ENCODE results near the gene PHYHIPL. TPM values are rescaled to one million over a fixed set of nuclear protein-coding genes. Genes with fewer than 3 reads are reported as not detected.
"Not testable (repeated sequence)": the region's sequence is repeated elsewhere in the genome, so short reads cannot be mapped to it uniquely, and the experiment has no call there.

PHYHIPL gene
- total RNA-seq, 3 donors from 2014 or later (not counting 1 experiment from before 2014, with no cell fraction given): not detected

GRCh38 chr10:59212301-59212798, 35.9 kb downstream of the PHYHIPL start:
- intact Hi-C loops (cut with micrococcal nuclease): no loop called here
- Mint-ChIP-seq H3K27me3 (ENCODE audit: low read depth in 2 of 2) (no peaks in the 10 kb centered on the region), H3K4me1 (no peaks in the 10 kb centered on the region), H3K4me3 (no peak overlapping the region), H3K36me3 (no peaks in the 10 kb centered on the region), H3K9me3 (peaks cover 2 to 7% of the 10 kb centered on the region in 2 donors), H3K27ac (no peak overlapping the region)
- TF ChIP-seq, protein P1, sequence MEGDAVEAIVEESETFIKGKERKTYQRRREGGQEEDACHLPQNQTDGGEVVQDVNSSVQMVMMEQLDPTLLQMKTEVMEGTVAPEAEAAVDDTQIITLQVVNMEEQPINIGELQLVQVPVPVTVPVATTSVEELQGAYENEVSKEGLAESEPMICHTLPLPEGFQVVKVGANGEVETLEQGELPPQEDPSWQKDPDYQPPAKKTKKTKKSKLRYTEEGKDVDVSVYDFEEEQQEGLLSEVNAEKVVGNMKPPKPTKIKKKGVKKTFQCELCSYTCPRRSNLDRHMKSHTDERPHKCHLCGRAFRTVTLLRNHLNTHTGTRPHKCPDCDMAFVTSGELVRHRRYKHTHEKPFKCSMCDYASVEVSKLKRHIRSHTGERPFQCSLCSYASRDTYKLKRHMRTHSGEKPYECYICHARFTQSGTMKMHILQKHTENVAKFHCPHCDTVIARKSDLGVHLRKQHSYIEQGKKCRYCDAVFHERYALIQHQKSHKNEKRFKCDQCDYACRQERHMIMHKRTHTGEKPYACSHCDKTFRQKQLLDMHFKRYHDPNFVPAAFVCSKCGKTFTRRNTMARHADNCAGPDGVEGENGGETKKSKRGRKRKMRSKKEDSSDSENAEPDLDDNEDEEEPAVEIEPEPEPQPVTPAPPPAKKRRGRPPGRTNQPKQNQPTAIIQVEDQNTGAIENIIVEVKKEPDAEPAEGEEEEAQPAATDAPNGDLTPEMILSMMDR (IDR thresholded peaks at IDR 0.05): no peak
- Histone ChIP-seq H3K27ac (ENCODE audit: low read length) (no peak overlapping the region), H3K27me3 (ENCODE audit: control insufficient read depth, insufficient read depth, low read length) (no peaks in the 10 kb centered on the region), H3K4me1 (ENCODE audit: control insufficient read depth, insufficient read depth, low read length) (no peaks in the 10 kb centered on the region), H3K4me3 (ENCODE audit: low read length) (no peak overlapping the region), H3K36me3 (ENCODE audit: control insufficient read depth, insufficient read depth, low read length) (no peaks in the 10 kb centered on the region), H3K9me3 (ENCODE audit: control insufficient read depth, insufficient read depth, low read length) (no peaks in the 10 kb centered on the region)
- WGBS (ENCODE audit: insufficient coverage): 79% methylated on average over 1 of the region's 2 CpGs
- ATAC-seq (no peak), DNase-seq (no peak)

GRCh38 chr10:59214160-59214559, 37.7 kb downstream of the PHYHIPL start:
- Mint-ChIP-seq H3K4me1 (no peaks in the 10 kb centered on the region), H3K4me3 (no peak overlapping the region), H3K27ac (no peak overlapping the region), H3K36me3 (no peaks in the 10 kb centered on the region), H3K9me3 (peaks cover 0 to 4% of the 10 kb centered on the region in 2 donors), H3K27me3 (ENCODE audit: low read depth in 2 of 2) (no peaks in the 10 kb centered on the region)
- no peak for DNase-seq
- ATAC-seq: no peak
- no peak overlapping the region for H3K4me3 ChIP-seq (ENCODE audit: low read length)
- 100% methylated on average over 1 of the region's 1 CpG for WGBS (ENCODE audit: insufficient coverage)
- H3K9me3 ChIP-seq (ENCODE audit: control insufficient read depth, insufficient read depth, low read length): no peaks in the 10 kb centered on the region
- H3K4me1 ChIP-seq (ENCODE audit: control insufficient read depth, insufficient read depth, low read length): no peaks in the 10 kb centered on the region
- no peaks in the 10 kb centered on the region for H3K36me3 ChIP-seq (ENCODE audit: control insufficient read depth, insufficient read depth, low read length)
- no peak overlapping the region for H3K27ac ChIP-seq (ENCODE audit: low read length)
- TF ChIP-seq, protein P1 (IDR thresholded peaks at IDR 0.05): no peak
- H3K27me3 ChIP-seq (ENCODE audit: control insufficient read depth, insufficient read depth, low read length): no peaks in the 10 kb centered on the region
- intact Hi-C loops (cut with micrococcal nuclease): no loop called here

GRCh38 chr10:59216178-59216869, 39.9 kb downstream of the PHYHIPL start:
- H3K36me3 ChIP-seq (ENCODE audit: control insufficient read depth, insufficient read depth, low read length): no peaks in the 10 kb centered on the region
- H3K4me1 Mint-ChIP-seq: no peaks in the 10 kb centered on the region
- ATAC-seq (no peak), DNase-seq (no peak)
- no peak overlapping the region for H3K27ac Mint-ChIP-seq
- H3K27me3 Mint-ChIP-seq (ENCODE audit: low read depth in 2 of 2): no peaks in the 10 kb centered on the region
- H3K9me3 ChIP-seq (ENCODE audit: control insufficient read depth, insufficient read depth, low read length): no peaks in the 10 kb centered on the region
- H3K4me1 ChIP-seq (ENCODE audit: control insufficient read depth, insufficient read depth, low read length): no peaks in the 10 kb centered on the region
- no peak overlapping the region for H3K4me3 ChIP-seq (ENCODE audit: low read length)
- no peaks in the 10 kb centered on the region for H3K36me3 Mint-ChIP-seq
- H3K27ac ChIP-seq (ENCODE audit: low read length): no peak overlapping the region
- no peaks in the 10 kb centered on the region for H3K27me3 ChIP-seq (ENCODE audit: control insufficient read depth, insufficient read depth, low read length)
- intact Hi-C loops (cut with micrococcal nuclease): no loop called here
- peaks cover 0 to 4% of the 10 kb centered on the region in 2 donors for H3K9me3 Mint-ChIP-seq
- TF ChIP-seq, protein P1 (IDR thresholded peaks at IDR 0.05): no peak
- 94% methylated on average over 3 of the region's 4 CpGs for WGBS (ENCODE audit: insufficient coverage)
- no peak overlapping the region for H3K4me3 Mint-ChIP-seq

DNA sequence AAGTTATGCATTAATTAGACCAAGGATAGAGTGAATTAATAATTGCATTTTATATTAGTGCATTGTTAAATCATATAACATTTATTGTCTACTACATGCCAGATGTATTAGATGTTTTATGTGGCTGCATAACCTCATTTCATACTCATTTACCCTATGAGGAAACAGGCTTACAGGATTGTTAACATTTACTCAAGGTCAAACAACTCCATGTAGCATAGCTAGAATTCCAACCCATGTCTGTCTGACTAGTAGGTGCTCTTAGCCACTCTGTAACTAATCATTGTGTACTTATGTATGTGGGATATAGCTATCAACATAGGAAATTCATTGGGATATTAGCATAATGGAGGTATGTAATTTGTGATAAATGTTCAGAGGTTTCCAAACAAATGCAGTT, 46.3 kb downstream of the PHYHIPL start:
- Mint-ChIP-seq H3K27me3 (ENCODE audit: low read depth in 2 of 2) (no peaks in the 10 kb centered on the region), H3K27ac (no peak overlapping the region), H3K4me1 (no peaks in the 10 kb centered on the region), H3K4me3 (no peak overlapping the region), H3K9me3 (peaks cover 0 to 7% of the 10 kb centered on the region in 2 donors), H3K36me3 (no peaks in the 10 kb centered on the region)
- no peaks in the 10 kb centered on the region for H3K9me3 ChIP-seq (ENCODE audit: control insufficient read depth, insufficient read depth, low read length)
- no peaks in the 10 kb centered on the region for H3K4me1 ChIP-seq (ENCODE audit: control insufficient read depth, insufficient read depth, low read length)
- H3K27ac ChIP-seq (ENCODE audit: low read length): no peak overlapping the region
- no peak overlapping the region for H3K4me3 ChIP-seq (ENCODE audit: low read length)
- no peak for DNase-seq
- TF ChIP-seq, protein P1 (IDR thresholded peaks at IDR 0.05): no peak
- ATAC-seq: no peak
- no peaks in the 10 kb centered on the region for H3K27me3 ChIP-seq (ENCODE audit: control insufficient read depth, insufficient read depth, low read length)
- no peaks in the 10 kb centered on the region for H3K36me3 ChIP-seq (ENCODE audit: control insufficient read depth, insufficient read depth, low read length)
- intact Hi-C loops (cut with micrococcal nuclease): no loop called here

DNA sequence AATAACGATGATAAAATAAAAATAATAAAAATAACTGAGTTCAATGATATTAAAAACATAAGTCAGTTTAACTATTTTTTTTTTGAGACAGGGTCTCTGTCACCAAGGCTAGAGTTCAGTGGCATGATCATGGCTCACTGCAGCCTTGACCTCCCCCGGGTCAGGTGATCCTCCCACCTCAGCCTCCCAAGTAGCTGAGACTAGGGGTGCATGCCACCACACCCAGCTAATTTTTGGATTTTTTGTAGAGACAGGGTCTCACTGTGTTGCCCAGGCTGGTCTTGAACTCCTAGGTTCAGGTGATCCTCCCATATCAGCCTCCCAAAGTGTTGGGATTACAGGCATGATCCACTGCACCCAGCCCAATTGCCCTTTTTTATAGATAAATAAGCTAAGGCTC, 47.2 kb downstream of the PHYHIPL start:
- intact Hi-C loops (cut with micrococcal nuclease); H3K4me1 ChIP-seq (ENCODE audit: control insufficient read depth, insufficient read depth, low read length); DNase-seq; H3K9me3 ChIP-seq (ENCODE audit: control insufficient read depth, insufficient read depth, low read length); H3K36me3 Mint-ChIP-seq; H3K27me3 Mint-ChIP-seq (ENCODE audit: low read depth in 2 of 2); H3K27ac ChIP-seq (ENCODE audit: low read length); H3K4me3 ChIP-seq (ENCODE audit: low read length); H3K27ac Mint-ChIP-seq; ATAC-seq; H3K36me3 ChIP-seq (ENCODE audit: control insufficient read depth, insufficient read depth, low read length); H3K4me3 Mint-ChIP-seq; H3K9me3 Mint-ChIP-seq; H3K4me1 Mint-ChIP-seq; H3K27me3 ChIP-seq (ENCODE audit: control insufficient read depth, insufficient read depth, low read length): not testable (repeated sequence)
- WGBS (ENCODE audit: insufficient coverage): 80% methylated on average over 1 of the region's 2 CpGs

All from natural killer cell (primary cell).